A673 (cell line): Measurements from ENCODE around the gene RAMP1. TPM values are rescaled to one million over a fixed set of nuclear protein-coding genes. Genes with fewer than 3 reads are reported as not detected.

Experiments
- BruUV-seq: library from RNA; stranded (reverse); fragments of 400-500 nt; replicated peaks from 2 replicates; lab custom pipeline; 2021; lab: Mats Ljungman, UMichigan
- CTCF ChIA-PET: fragments of 300-600 bp; sonication (Branson Sonifier 250); formaldehyde crosslinking; loops from one replicate; lab custom pipeline; 2022; ENCODE audit warnings: antibody characterized with exemption; lab: Charles Lee
- POLR2A ChIA-PET: fragments of 300-600 bp; sonication (Branson Sonifier 250); formaldehyde crosslinking; loops from one replicate; lab custom pipeline; 2022; ENCODE audit warnings: antibody characterized with exemption; ENCODE audit not compliant: low non-redundant PET; lab: Charles Lee
- DNase-seq: peaks from one replicate; pipeline ENCODE4 v3.0.0-alpha.2; 2015; ENCODE audit warnings: low spot score
- H3K27ac ChIP-seq: fragments of 200-600 bp; sonication (generic); 2 replicates; pipeline ENCODE4 v1.5.1; 2016; ENCODE audit warnings: mixed run types, low read depth, mild to moderate bottlenecking, mixed read lengths, antibody characterized with exemption, low read length; ENCODE audit not compliant: poor library complexity, severe bottlenecking
- H3K27me3 ChIP-seq: fragments of 200-600 bp; sonication (generic); replicated peaks from 2 replicates; pipeline ENCODE4 v1.6.1; 2017; ENCODE audit warnings: mixed run types, low read depth, mild to moderate bottlenecking, mixed read lengths, antibody characterized with exemption, low read length; ENCODE audit not compliant: insufficient read depth, poor library complexity
- H3K36me3 ChIP-seq: fragments of 200-600 bp; sonication (generic); 2 replicates; pipeline ENCODE4 v1.6.1; 2016; ENCODE audit warnings: mixed run types, mild to moderate bottlenecking, mixed read lengths, antibody characterized with exemption, low read length; ENCODE audit not compliant: insufficient read depth, poor library complexity, severe bottlenecking
- H3K4me1 ChIP-seq: fragments of 200-600 bp; sonication (generic); 2 replicates; pipeline ENCODE4 v1.6.1; 2017; ENCODE audit warnings: mixed run types, mild to moderate bottlenecking, mixed read lengths, antibody characterized with exemption, low read length; ENCODE audit not compliant: insufficient read depth, poor library complexity, severe bottlenecking
- H3K4me3 ChIP-seq: fragments of 200-600 bp; sonication (generic); 2 replicates; pipeline ENCODE4 v1.5.1; 2016; ENCODE audit warnings: low read depth, mixed run types, mild to moderate bottlenecking, mixed read lengths, low read length; ENCODE audit not compliant: poor library complexity, severe bottlenecking
- H3K9me3 ChIP-seq: fragments of 200-600 bp; sonication (generic); 2 replicates; pipeline ENCODE4 v1.6.1; 2016; ENCODE audit warnings: mixed run types, low read depth, mild to moderate bottlenecking, mixed read lengths, antibody characterized with exemption, low read length; ENCODE audit not compliant: poor library complexity, severe bottlenecking
- CTCF ChIP-seq: fragments of 300-800, 200-600 bp; sonication (generic); conservative IDR thresholded peaks from 2 replicates; pipeline ENCODE4 v1.5.1; 2017; ENCODE audit warnings: low read depth, mild to moderate bottlenecking, antibody characterized with exemption, low read length, moderate library complexity, mixed read lengths
- EZH2 ChIP-seq: fragments of 200-600 bp; sonication (generic); IDR thresholded peaks from 2 replicates; pipeline ENCODE4 v1.6.1; 2017; ENCODE audit warnings: borderline replicate concordance, low read depth, mild to moderate bottlenecking, mixed read lengths, antibody characterized with exemption, low read length; ENCODE audit not compliant: poor library complexity, severe bottlenecking
- intact Hi-C: fragments of 100-400 bp; cut with micrococcal nuclease; formaldehyde crosslinking; loops from one replicate; pipeline ENCODE4 v1.10.0; 2022; ENCODE audit not compliant: unreplicated experiment
- total RNA-seq: library from RNA; stranded (reverse); gene quantifications from 2 replicates; pipeline ENCODE4 v1.2.3, GENCODE V29; 2021

Gene RAMP1
- total RNA-seq, 1 experiment from 2014 or later = 24.8 TPM

GRCh38 chr2:237889811-237890210 is 30.4 kb downstream of the RAMP1 start:
- Histone ChIP-seq H3K36me3 (no peaks in the 10 kb centered on the region), H3K9me3 (no peaks in the 10 kb centered on the region), H3K4me3 (no peak overlapping the region), H3K27ac (no peak overlapping the region), H3K27me3 (no peaks in the 10 kb centered on the region), H3K4me1 (peaks cover 7% of the 10 kb centered on the region)
- ChIA-PET POLR2A (no interaction called here), CTCF (no interaction called here)
- no peak for DNase-seq
- BruUV-seq = no TSS peak
- no peak for TF ChIP-seq EZH2
- no peak for TF ChIP-seq CTCF
- intact Hi-C loops = no loop called here

GRCh38 chr2:237892478-237892877 is 33.1 kb downstream of the RAMP1 start:
- CTCF ChIA-PET = no interaction called here
- intact Hi-C loops = no loop called here
- Histone ChIP-seq H3K4me3 (no peak overlapping the region), H3K4me1 (peaks cover 26% of the 10 kb centered on the region), H3K27me3 (no peaks in the 10 kb centered on the region), H3K36me3 (no peaks in the 10 kb centered on the region), H3K27ac (no peak overlapping the region), H3K9me3 (no peaks in the 10 kb centered on the region)
- TF ChIP-seq EZH2 (no peak), CTCF (no peak)
- POLR2A ChIA-PET = no interaction called here
- no TSS peak for BruUV-seq
- no peak for DNase-seq

- POLR2A ChIA-PET = no interaction called here
- Histone ChIP-seq H3K36me3 (no peaks in the 10 kb centered on the region), H3K9me3 (no peaks in the 10 kb centered on the region), H3K27ac (no peak overlapping the region), H3K4me3 (no peak overlapping the region), H3K4me1 (peaks cover 29% of the 10 kb centered on the region), H3K27me3 (no peaks in the 10 kb centered on the region)
- TF ChIP-seq CTCF (no peak), EZH2 (no peak)
- DNase-seq = no peak
- BruUV-seq = no TSS peak
- intact Hi-C loops = no loop called here
- CTCF ChIA-PET = no interaction called here
Observed at GRCh38 chr2:237892984-237893595, 33.7 kb downstream of the RAMP1 start.
